H1 (cell line): ENCODE results near the gene AP2A2. TPM values are rescaled to one million over a fixed set of nuclear protein-coding genes. Genes with fewer than 3 reads are reported as not detected.
"Not testable (repeated sequence)": the region's sequence is repeated elsewhere in the genome, so short reads cannot be mapped to it uniquely, and the experiment has no call there.

Experiments used
- CTCF ChIA-PET: fragments of 300-600 bp; sonication (Branson Sonifier 250); formaldehyde crosslinking; loops from one replicate; lab custom pipeline; 2021; ENCODE audit not compliant: partially characterized antibody; lab: Charles Lee
- POLR2A ChIA-PET: fragments of 300-600 bp; sonication (Branson Sonifier 250); formaldehyde crosslinking; loops from one replicate; lab custom pipeline; 2021; ENCODE audit warnings: inconsistent platforms; ENCODE audit not compliant: partially characterized antibody; lab: Charles Lee
- DNase-seq, 2 experiments: peaks; one replicate each; pipeline versions ENCODE4 v3.0.0 to v3.0.0-alpha.2; 2010 to 2022; ENCODE audit warnings: low spot score in 2 of 2, low read depth in 1 of 2, mixed read lengths in 1 of 2
- FAIRE-seq: peaks from 2 replicates; lab custom pipeline; 2011; peaks lifted over from hg19 to GRCh38; lab: Jason Lieb, UNC
- H2AFZ ChIP-seq: 2 replicates; pipeline ENCODE4 v1.8.1; 2012; ENCODE audit warnings: low read length, inconsistent platforms
- H2AK5ac ChIP-seq: 2 replicates; pipeline ENCODE4 v1.6.1; 2013; ENCODE audit warnings: low read depth, low read length
- H2BK120ac ChIP-seq: replicated peaks from 2 replicates; pipeline ENCODE3; 2013; ENCODE audit warnings: low read depth, low read length, inconsistent platforms
- H2BK12ac ChIP-seq: 2 replicates; pipeline ENCODE4 v1.6.1; 2013; ENCODE audit warnings: low read depth, low read length
- H2BK15ac ChIP-seq: 2 replicates; pipeline ENCODE4 v1.6.1; 2013; ENCODE audit warnings: low read length
- H2BK20ac ChIP-seq: 2 replicates; pipeline ENCODE4 v1.6.1; 2013; ENCODE audit warnings: low read length
- H2BK5ac ChIP-seq: 2 replicates; pipeline ENCODE4 v1.6.1; 2013; ENCODE audit warnings: low read depth, low read length
- H3K14ac ChIP-seq: 2 replicates; pipeline ENCODE4 v1.6.1; 2013; ENCODE audit warnings: inconsistent platforms; ENCODE audit not compliant: insufficient read length
- H3K18ac ChIP-seq: 2 replicates; pipeline ENCODE4 v1.6.1; 2013; ENCODE audit warnings: low read length; ENCODE audit errors: extremely low read depth
- H3K23ac ChIP-seq: 2 replicates; pipeline ENCODE4 v1.6.1; 2013; ENCODE audit warnings: inconsistent platforms; ENCODE audit not compliant: insufficient read length
- H3K23me2 ChIP-seq: 2 replicates; pipeline ENCODE4 v1.6.1; 2013; ENCODE audit warnings: low read depth, low read length
- H3K27ac ChIP-seq: 2 replicates; pipeline ENCODE4 v1.6.1; 2011; ENCODE audit warnings: low read depth, low read length, inconsistent platforms
- H3K27me3 ChIP-seq, 4 experiments: replicated peaks in 1 of 4; 1 replicate in 1 of 4; 2 replicates in 3 of 4; pipeline versions ENCODE4 v1.6.1 to v1.8.1; 2011 to 2013; ENCODE audit warnings: low read length in 3 of 4, mild to moderate bottlenecking in 3 of 4, inconsistent platforms in 2 of 4, mixed read lengths in 2 of 4, moderate library complexity in 1 of 4; ENCODE audit not compliant: control insufficient read depth in 3 of 4, insufficient read depth in 3 of 4; ENCODE audit errors: extremely low read depth in 1 of 4
- H3K36me3 ChIP-seq, 4 experiments: 2 replicates each; pipeline versions ENCODE4 v1.6.1 to v1.8.1; 2011 to 2013; ENCODE audit warnings: mild to moderate bottlenecking in 4 of 4, low read length in 3 of 4, moderate library complexity in 2 of 4, control low read depth in 1 of 4, inconsistent platforms in 1 of 4; ENCODE audit not compliant: insufficient read depth in 4 of 4, control insufficient read depth in 2 of 4
- H3K4ac ChIP-seq: replicated peaks from 2 replicates; pipeline ENCODE3; 2013; ENCODE audit warnings: low read length, low read depth, mixed read lengths, inconsistent platforms; ENCODE audit not compliant: insufficient read length
- H3K4me1 ChIP-seq, 4 experiments: replicated peaks in 1 of 4; 1 replicate in 1 of 4; 2 replicates in 3 of 4; pipeline versions ENCODE4 v1.6.1 to v1.8.1; 2011 to 2013; ENCODE audit warnings: low read length in 3 of 4, inconsistent platforms in 2 of 4, mixed read lengths in 1 of 4; ENCODE audit not compliant: insufficient read depth in 4 of 4, control insufficient read depth in 3 of 4
- H3K4me2 ChIP-seq, 2 experiments: 2 replicates each; pipeline versions ENCODE4 v1.6.1 to v1.8.1; 2011 to 2013; ENCODE audit warnings: low read depth in 2 of 2, low read length in 2 of 2, control low read depth in 1 of 2, inconsistent platforms in 1 of 2, mild to moderate bottlenecking in 1 of 2; ENCODE audit not compliant: insufficient read depth in 1 of 2
- H3K4me3 ChIP-seq, 4 experiments: fragments of 200-600, 300-600 bp in 1 of 4; sonication (generic), shearing (Covaris generic), sonication (Bioruptor Twin) in 1 of 4; 2 replicates each; pipeline versions ENCODE4 v1.5.1 to v1.8.1; 2011 to 2016; ENCODE audit warnings: low read length in 4 of 4, low read depth in 3 of 4, control low read depth in 2 of 4, inconsistent platforms in 2 of 4, mild to moderate bottlenecking in 2 of 4, mixed read lengths in 1 of 4, moderate library complexity in 1 of 4; ENCODE audit not compliant: insufficient read depth in 2 of 4; ENCODE audit errors: extremely low read depth in 1 of 4
- H3K56ac ChIP-seq: replicated peaks from 2 replicates; pipeline ENCODE3; 2013; ENCODE audit warnings: low read depth, mild to moderate bottlenecking, mixed read lengths, low read length, inconsistent platforms; ENCODE audit not compliant: insufficient read length
- H3K79me1 ChIP-seq: 2 replicates; pipeline ENCODE4 v1.6.1; 2013; ENCODE audit warnings: low read depth, low read length, control low read depth
- H3K79me2 ChIP-seq, 2 experiments: 2 replicates each; pipeline versions ENCODE4 v1.6.1 to v1.8.1; 2012 to 2013; ENCODE audit warnings: low read length in 2 of 2, mild to moderate bottlenecking in 2 of 2, inconsistent platforms in 1 of 2; ENCODE audit not compliant: insufficient read depth in 2 of 2, control insufficient read depth in 1 of 2
- H3K9ac ChIP-seq, 4 experiments: replicated peaks in 1 of 4; 1 replicate in 1 of 4; 2 replicates in 3 of 4; pipeline versions ENCODE4 v1.6.1 to v1.8.1; 2011 to 2013; ENCODE audit warnings: low read depth in 3 of 4, low read length in 3 of 4, control low read depth in 2 of 4, mild to moderate bottlenecking in 2 of 4, moderate library complexity in 2 of 4, inconsistent platforms in 1 of 4; ENCODE audit errors: extremely low read depth in 1 of 4
- H3K9me3 ChIP-seq, 2 experiments: 2 replicates each; pipeline versions ENCODE4 v1.6.1 to v1.8.1; 2012 to 2013; ENCODE audit warnings: mild to moderate bottlenecking in 2 of 2, moderate library complexity in 2 of 2, control low read depth in 1 of 2, inconsistent platforms in 1 of 2, low read depth in 1 of 2, low read length in 1 of 2, mixed read lengths in 1 of 2; ENCODE audit not compliant: insufficient read depth in 2 of 2
- H4K20me1 ChIP-seq, 2 experiments: replicated peaks in 1 of 2; 2 replicates each; pipeline versions ENCODE3 to v1.8.1; 2011 to 2013; ENCODE audit warnings: inconsistent platforms in 2 of 2, low read length in 2 of 2, mild to moderate bottlenecking in 1 of 2; ENCODE audit not compliant: insufficient read depth in 2 of 2, control insufficient read depth in 1 of 2
- H4K5ac ChIP-seq: 2 replicates; pipeline ENCODE4 v1.6.1; 2013; ENCODE audit warnings: low read length, low read depth, mixed read lengths, inconsistent platforms; ENCODE audit not compliant: insufficient read length
- H4K8ac ChIP-seq: 2 replicates; pipeline ENCODE4 v1.8.0; 2013; ENCODE audit warnings: mild to moderate bottlenecking, moderate library complexity, low read length, inconsistent platforms; ENCODE audit not compliant: insufficient read depth; ENCODE audit errors: extremely low read depth
- H4K91ac ChIP-seq: replicated peaks from 2 replicates; pipeline ENCODE3; 2013; ENCODE audit warnings: low read length, mixed read lengths, inconsistent platforms; ENCODE audit not compliant: insufficient read length
- GTF2F1 ChIP-seq: IDR thresholded peaks from 2 replicates; pipeline ENCODE4 v1.6.1; 2012; ENCODE audit warnings: low read depth, low read length, improper control_type of control experiment, borderline replicate concordance
- KDM4A ChIP-seq: IDR thresholded peaks from one replicate; pipeline ENCODE4 v1.7.1; 2012; ENCODE audit warnings: low read depth, mild to moderate bottlenecking, moderate library complexity, low read length, inconsistent platforms; ENCODE audit not compliant: severe bottlenecking
- POU5F1 ChIP-seq: IDR thresholded peaks from 2 replicates; pipeline ENCODE4 v1.6.1; 2011; ENCODE audit warnings: low read depth, mild to moderate bottlenecking, low read length, moderate library complexity
- RAD21 ChIP-seq, 2 experiments: IDR thresholded peaks in 1 of 2; conservative IDR thresholded peaks in 1 of 2; 2 replicates each; pipeline ENCODE4 v1.6.1; 2011; ENCODE audit warnings: low read depth in 2 of 2, low read length in 2 of 2, improper control_type of control experiment in 1 of 2, inconsistent platforms in 1 of 2, mild to moderate bottlenecking in 1 of 2, moderate library complexity in 1 of 2
- SUZ12 ChIP-seq: fragments of 200-600 bp; sonication (generic); IDR thresholded peaks from 2 replicates; pipeline ENCODE4 v1.6.1; 2012; ENCODE audit warnings: mild to moderate bottlenecking, inconsistent platforms, low read length, moderate library complexity, mixed read lengths
- WGBS, 2 experiments: shearing (Covaris generic) in 1 of 2; methylation state at CpG; one replicate each; pipeline versions ENCODE4 v1.1.6 to v1.1.7; 2013 to 2015; ENCODE audit warnings: low lambda C conversion rate in 2 of 2, mixed read lengths in 2 of 2, inconsistent platforms in 1 of 2, low coverage in 1 of 2, missing lambda C conversion rate in 1 of 2; ENCODE audit not compliant: insufficient replicate concordance in 2 of 2, insufficient coverage in 1 of 2, insufficient read length in 1 of 2; ENCODE audit errors: extremely low coverage in 1 of 2, missing lambda C conversion rate in 1 of 2; 5-methylcytosine and 5-hydroxymethylcytosine counted together
- polyA plus RNA-seq, 7 experiments: library from polyadenylated mRNA; depleted of rRNA in 3 of 7; stranded (reverse) in 5 of 7; unstranded in 2 of 7; fragments of >200 nt in 5 of 7; fragments of 200-250 nt in 2 of 7; gene quantifications; 1 replicate in 5 of 7; 2 replicates in 1 of 7; 4 replicates in 1 of 7; pipeline versions ENCODE4 v1.2.1 to v1.2.3, GENCODE V29; 2011 to 2013; ENCODE audit warnings: missing spikeins in 2 of 7, mixed read lengths in 2 of 7
- total RNA-seq: library from RNA; stranded (reverse); fragmentation: NEBNext Ultra II Directional; extraction: Animal tissue kit (Norgen Biotek cat#: 25700); gene quantifications from 2 replicates; pipeline ENCODE4 v1.2.1, GENCODE V29; 2021

AP2A2 gene
- total and polyA plus RNA-seq, 2 of the 8 experiments (the other 6 are each of a cell fraction or from before 2014, with no cell fraction given), result 50.0 to 65.0 TPM

DNA sequence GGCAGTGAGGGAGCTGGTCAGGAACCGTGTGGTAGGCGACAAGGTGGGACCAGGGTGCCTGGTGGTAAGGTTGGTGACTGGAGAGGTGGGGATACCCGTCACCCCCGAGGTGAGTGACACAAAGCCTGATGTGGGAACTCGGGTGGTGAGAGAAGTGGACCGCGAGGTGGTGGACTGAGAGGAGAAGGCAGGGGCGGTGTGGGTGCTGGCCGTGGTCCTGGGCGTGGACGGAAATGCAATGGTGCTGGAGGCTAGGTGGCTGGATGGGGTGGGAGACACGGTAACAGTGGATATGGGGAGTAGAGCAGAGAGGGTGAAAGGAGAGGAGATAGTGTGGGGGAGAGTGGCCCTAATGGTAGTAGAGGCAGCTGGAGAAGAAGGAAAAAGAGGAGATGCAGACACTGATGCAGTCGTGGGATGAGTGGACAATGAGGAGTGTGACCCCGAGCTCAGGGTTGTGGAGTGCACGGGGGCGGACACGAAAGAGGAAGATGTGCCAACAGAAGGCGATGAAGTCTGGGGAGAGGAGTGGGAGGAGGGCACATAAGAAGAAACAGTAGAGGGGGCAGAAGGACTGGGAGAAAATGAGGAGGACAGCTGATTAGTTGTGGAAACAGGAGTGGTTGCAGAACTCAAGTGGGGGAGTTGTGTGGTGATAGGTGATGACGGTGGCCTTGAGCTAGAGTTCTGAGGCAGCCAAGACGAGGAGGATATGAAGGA is 90.3 kb downstream of the AP2A2 start (continued):
- no peak for TF ChIP-seq POU5F1
- TF ChIP-seq RAD21 (IDR thresholded peaks at IDR 0.05 in 1 of 2, conservative IDR thresholded peaks at IDR 0.05 in 1 of 2; ENCODE audit: low read depth in 2 of 2, low read length in 2 of 2), result no peak
- no peak for TF ChIP-seq GTF2F1
- no peak for TF ChIP-seq SUZ12
- no peak for TF ChIP-seq KDM4A

DNA sequence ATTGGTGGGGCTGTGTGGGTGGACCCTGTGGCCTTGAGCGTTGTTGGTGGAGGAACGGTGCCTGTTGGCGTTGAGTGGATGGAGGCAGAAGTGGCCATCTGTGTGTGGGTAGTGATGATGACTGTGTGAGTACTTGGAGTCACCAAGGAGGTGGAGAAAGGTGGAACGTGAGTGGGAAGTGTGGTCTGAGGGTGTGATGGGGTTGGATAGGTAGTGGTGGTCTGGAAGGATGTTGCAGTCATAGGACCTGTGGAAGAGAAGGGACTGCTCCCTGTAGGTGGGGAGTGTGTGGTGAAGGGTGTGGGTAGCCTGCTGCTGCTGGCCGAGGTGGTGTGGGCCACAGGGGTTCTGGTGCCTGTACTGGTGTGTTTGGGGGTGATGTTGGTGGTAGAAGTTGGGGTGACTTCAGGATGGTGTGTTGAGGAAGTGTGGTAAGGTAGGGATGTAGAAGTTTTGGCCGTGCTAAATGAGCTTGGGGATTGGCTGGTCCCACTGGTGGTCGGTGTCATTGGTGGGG is 91.0 kb downstream of the AP2A2 start:
- DNase-seq, H3K79me2 ChIP-seq, H4K91ac ChIP-seq, H2BK120ac ChIP-seq, H2AFZ ChIP-seq, H3K4me2 ChIP-seq, H3K56ac ChIP-seq, H3K18ac ChIP-seq, H3K23me2 ChIP-seq, H3K27me3 ChIP-seq, H2BK15ac ChIP-seq, H3K23ac ChIP-seq, H3K9me3 ChIP-seq, H3K36me3 ChIP-seq, H3K4me3 ChIP-seq, H3K14ac ChIP-seq, H3K9ac ChIP-seq, H3K4me1 ChIP-seq, H3K27ac ChIP-seq, H3K4ac ChIP-seq, H4K5ac ChIP-seq, H4K8ac ChIP-seq: not testable (repeated sequence)
- FAIRE-seq, result peak; percentile 100
- POLR2A ChIA-PET, result interaction anchor here (1.2 to 3.0 kb wide), 4 partner anchors 9 to 88 kb away, joined by 3 to 12 read pairs (median 6); no protein-coding TSS in a partner anchor
- Histone ChIP-seq H2AK5ac (peak overlapping the region; percentile 84; the same call in 1 of the 2 replicates), H2BK20ac (0 out of 2 replicates have a peak overlapping the region, but pooled peaks have one; percentile 40), H3K79me1 (peaks cover 12% of the 10 kb centered on the region), H2BK5ac (peak overlapping the region; percentile 91), H2BK12ac (peak overlapping the region; percentile 75; the same call in 1 of the 2 replicates), H4K20me1 (peaks cover under 1 to 11% of the 10 kb centered on the region in 2 experiments)
- 64% methylated on average over 7 of the region's 7 CpGs; no CpG with 5 or more reads in 1 of the 2 experiments for WGBS, 2 experiments
- CTCF ChIA-PET, result interaction anchor here (0.9 to 2.0 kb wide), 8 partner anchors 11 to 168 kb away, joined by 3 to 6 read pairs (median 3); no protein-coding TSS in a partner anchor
